Smooth muscle cell (in vitro differentiated cells): ENCODE data around the gene RAB11FIP5. TPM values are rescaled to one million over a fixed set of nuclear protein-coding genes. Genes with fewer than 3 reads are reported as not detected.

ENCODE experiments used
- DNase-seq: peaks from one replicate; lab custom pipeline; 2025; ENCODE audit not compliant: unreplicated experiment; lab: John Stamatoyannopoulos, UW
- H2AFZ ChIP-seq: fragments of 200-600 bp; sonication (generic); 2 replicates; pipeline ENCODE4 v1.6.0; 2016; ENCODE audit warnings: antibody characterized with exemption, low read depth, mild to moderate bottlenecking
- H3F3A ChIP-seq: fragments of 200-600 bp; sonication (generic); 2 replicates; pipeline ENCODE4 v1.6.0; 2017; ENCODE audit warnings: antibody characterized with exemption, low read depth
- H3K27ac ChIP-seq: fragments of 200-600 bp; sonication (generic); 2 replicates; pipeline ENCODE4 v1.5.1; 2016; ENCODE audit warnings: low read depth, mild to moderate bottlenecking
- H3K27me3 ChIP-seq: fragments of 200-600 bp; sonication (generic); 2 replicates; pipeline ENCODE4 v1.6.1; 2016; ENCODE audit warnings: low read depth, mild to moderate bottlenecking
- H3K36me3 ChIP-seq: fragments of 200-600 bp; sonication (generic); 2 replicates; pipeline ENCODE4 v1.5.1; 2016; ENCODE audit warnings: low read depth
- H3K4me1 ChIP-seq: fragments of 200-600 bp; sonication (generic); 2 replicates; pipeline ENCODE4 v1.5.1; 2016; ENCODE audit warnings: low read depth
- H3K4me2 ChIP-seq: fragments of 200-600 bp; sonication (generic); 2 replicates; pipeline ENCODE4 v1.6.0; 2016; ENCODE audit warnings: mild to moderate bottlenecking
- H3K4me3 ChIP-seq: fragments of 200-600 bp; sonication (generic); 2 replicates; pipeline ENCODE4 v1.5.1; 2016; ENCODE audit warnings: mild to moderate bottlenecking
- H3K79me2 ChIP-seq: fragments of 200-600 bp; sonication (generic); 2 replicates; pipeline ENCODE4 v1.6.0; 2016; ENCODE audit warnings: low read depth, mild to moderate bottlenecking
- H3K9ac ChIP-seq: fragments of 200-600 bp; sonication (generic); 2 replicates; pipeline ENCODE4 v1.6.0; 2016; ENCODE audit warnings: low read depth
- H3K9me3 ChIP-seq: fragments of 200-600 bp; sonication (generic); replicated peaks from 2 replicates; pipeline ENCODE4 v1.5.1; 2016; ENCODE audit warnings: low read depth
- H4K20me1 ChIP-seq: fragments of 200-600 bp; sonication (generic); 2 replicates; pipeline ENCODE4 v1.6.0; 2016; ENCODE audit warnings: low read depth
- CTCF ChIP-seq: fragments of 200-600 bp; sonication (generic); IDR thresholded peaks from 2 replicates; pipeline ENCODE4 v1.5.1; 2017; ENCODE audit warnings: borderline replicate concordance, mild to moderate bottlenecking, antibody characterized with exemption; ENCODE audit not compliant: insufficient read depth, poor library complexity, severe bottlenecking
- WGBS: methylation state at CpG from one replicate; pipeline ENCODE4 v1.1.7; 2016; ENCODE audit warnings: low lambda C conversion rate; 5-methylcytosine and 5-hydroxymethylcytosine counted together
- polyA plus RNA-seq: library from polyadenylated mRNA; unstranded; fragments of >200 nt; fragmentation: Nextera tagmentation; extraction: Ambion mirVana; gene quantifications from 2 replicates; pipeline ENCODE4 v1.2.1, GENCODE V29; 2016
- total RNA-seq: library from RNA; depleted of rRNA; stranded (reverse); fragments of >200 nt; gene quantifications from 2 replicates; pipeline ENCODE4 v1.2.3, GENCODE V29; 2014

Gene RAB11FIP5
- total and polyA plus RNA-seq, 2 experiments from 2014 or later = 23.3 to 31.3 TPM

- peak overlapping the region; percentile 90 for H3K27ac ChIP-seq
- peaks cover 36% of the 10 kb centered on the region for H3K79me2 ChIP-seq
- no peaks in the 10 kb centered on the region for H3K27me3 ChIP-seq
- no peaks in the 10 kb centered on the region for H3K9me3 ChIP-seq
- H2AFZ ChIP-seq = no peak overlapping the region
- no peak for TF ChIP-seq CTCF
- WGBS = 63% methylated on average over 11 of the region's 11 CpGs
- H3F3A ChIP-seq = peaks cover 25% of the 10 kb centered on the region
- peaks cover 32% of the 10 kb centered on the region for H3K4me1 ChIP-seq
- H3K36me3 ChIP-seq = no peaks in the 10 kb centered on the region
- peaks cover 74% of the 10 kb centered on the region for H4K20me1 ChIP-seq
- H3K9ac ChIP-seq = peak overlapping the region; percentile 67
- H3K4me2 ChIP-seq = peak overlapping the region; percentile 69
- DNase-seq = peak; percentile 50
- H3K4me3 ChIP-seq = no peak overlapping the region
Observed at GRCh38 chr2:73089270-73090030, 23.3 kb downstream of the RAB11FIP5 start.

- H3F3A ChIP-seq = peaks cover 25% of the 10 kb centered on the region
- H3K9ac ChIP-seq = peak overlapping the region; percentile 67
- 97% methylated on average over 14 of the region's 14 CpGs for WGBS
- peaks cover 32% of the 10 kb centered on the region for H3K4me1 ChIP-seq
- no peak for TF ChIP-seq CTCF
- DNase-seq = no peak
- peak overlapping the region; percentile 69 for H3K4me2 ChIP-seq
- peaks cover 74% of the 10 kb centered on the region for H4K20me1 ChIP-seq
- peaks cover 36% of the 10 kb centered on the region for H3K79me2 ChIP-seq
- no peaks in the 10 kb centered on the region for H3K9me3 ChIP-seq
- H3K4me3 ChIP-seq = no peak overlapping the region
- peak overlapping the region; percentile 90 for H3K27ac ChIP-seq
- H2AFZ ChIP-seq = no peak overlapping the region
- no peaks in the 10 kb centered on the region for H3K36me3 ChIP-seq
- no peaks in the 10 kb centered on the region for H3K27me3 ChIP-seq
Observed at GRCh38 chr2:73088703-73089102, 24.0 kb downstream of the RAB11FIP5 start.

DNA sequence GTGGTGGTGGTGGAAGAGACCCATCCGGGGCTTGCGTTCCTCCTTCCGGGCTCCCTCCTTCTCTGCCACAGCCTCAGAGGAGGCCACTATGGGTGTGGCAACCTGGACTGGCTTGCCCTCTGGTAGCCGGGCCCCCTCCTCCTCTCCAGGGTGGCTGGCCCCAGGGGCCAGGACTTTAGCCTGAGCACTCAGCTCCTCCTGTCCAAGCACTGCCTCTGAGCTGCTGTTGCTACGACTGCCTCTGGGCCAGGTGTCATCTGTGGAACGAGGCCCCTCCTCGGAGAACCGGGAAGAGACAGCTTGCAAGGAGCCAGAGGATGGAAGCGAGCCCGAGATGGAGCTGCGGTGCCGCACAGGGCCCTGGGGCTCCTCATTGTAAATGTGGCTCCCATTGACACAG lies 24.5 kb downstream of the RAB11FIP5 start:
- peaks cover 74% of the 10 kb centered on the region for H4K20me1 ChIP-seq
- H3K4me1 ChIP-seq = peaks cover 32% of the 10 kb centered on the region
- WGBS = 94% methylated on average over 12 of the region's 12 CpGs

More for the DNA sequence above, 24.5 kb downstream of the RAB11FIP5 start:
- DNase-seq = no peak
- Histone ChIP-seq H3K9me3 (no peaks in the 10 kb centered on the region), H3K79me2 (peaks cover 37% of the 10 kb centered on the region), H3K4me3 (no peak overlapping the region), H3F3A (peaks cover 25% of the 10 kb centered on the region), H3K9ac (peak overlapping the region; percentile 67), H3K27me3 (no peaks in the 10 kb centered on the region), H3K4me2 (no peak overlapping the region), H3K27ac (peak overlapping the region; percentile 90), H3K36me3 (no peaks in the 10 kb centered on the region), H2AFZ (no peak overlapping the region)
- no peak for TF ChIP-seq CTCF
